Activated CD4-positive, alpha-beta T cell treated with anti-CD3 and anti-CD28 coated beads, Interleukin-2, amount 50 U/mL, for 48 hours (primary cell): Measurements from ENCODE around the gene SH2D7.

Source experiments
- DNase-seq, 2 experiments: peaks; one replicate each; pipeline ENCODE4 v3.0.0-alpha.2; 2020

SH2D7 gene

GRCh38 chr15:78104566-78105475 is 12.5 kb downstream of the SH2D7 start:
- no peak for DNase-seq

- DNase-seq, result no peak
These were observed 13.3 kb downstream of the SH2D7 start for GRCh38 chr15:78105476-78106241.

DNA sequence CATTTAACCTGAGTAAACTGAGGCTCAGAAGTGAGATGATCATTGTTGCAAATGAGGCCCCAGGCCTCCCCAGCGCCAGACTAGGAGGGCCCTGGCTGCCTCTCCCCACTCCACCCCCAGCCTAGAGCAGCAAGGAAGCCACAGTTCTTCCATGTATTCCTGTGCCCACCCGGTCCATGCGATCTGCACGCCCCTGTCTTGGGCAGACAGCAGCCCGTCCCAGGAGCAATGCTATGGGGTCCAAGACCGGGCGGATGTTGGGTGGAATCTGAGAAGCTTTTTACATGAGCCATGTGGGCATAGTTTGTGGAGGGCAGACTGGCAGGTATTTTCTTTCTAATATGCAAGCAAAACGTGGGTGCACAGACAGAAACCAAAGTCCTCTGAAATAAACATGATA is 15.1 kb downstream of the SH2D7 start:
- no peak for DNase-seq

- DNase-seq, result peak; percentile 82 to 87
These were observed 16.1 kb downstream of the SH2D7 start for GRCh38 chr15:78108300-78109084.

DNA sequence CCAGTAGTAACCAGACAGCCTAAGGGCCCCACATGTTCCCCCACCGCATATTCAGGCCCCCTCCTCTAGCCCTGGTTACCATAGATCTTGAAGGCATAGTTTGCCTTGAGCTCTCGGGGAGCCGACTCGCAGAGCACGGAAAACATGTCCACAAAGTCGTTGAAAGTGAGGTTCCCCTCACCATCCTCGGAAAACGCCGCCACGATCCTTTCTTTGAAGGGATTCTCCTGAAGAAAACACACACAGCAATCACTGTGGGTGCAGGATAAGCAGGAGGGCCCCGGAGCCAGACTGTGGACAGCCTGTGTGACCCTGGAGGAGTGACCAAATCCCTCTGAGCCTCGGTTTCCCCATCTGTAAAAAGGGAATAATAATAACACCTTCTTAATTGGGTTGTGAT is 16.8 kb downstream of the SH2D7 start:
- DNase-seq, result no peak

DNA sequence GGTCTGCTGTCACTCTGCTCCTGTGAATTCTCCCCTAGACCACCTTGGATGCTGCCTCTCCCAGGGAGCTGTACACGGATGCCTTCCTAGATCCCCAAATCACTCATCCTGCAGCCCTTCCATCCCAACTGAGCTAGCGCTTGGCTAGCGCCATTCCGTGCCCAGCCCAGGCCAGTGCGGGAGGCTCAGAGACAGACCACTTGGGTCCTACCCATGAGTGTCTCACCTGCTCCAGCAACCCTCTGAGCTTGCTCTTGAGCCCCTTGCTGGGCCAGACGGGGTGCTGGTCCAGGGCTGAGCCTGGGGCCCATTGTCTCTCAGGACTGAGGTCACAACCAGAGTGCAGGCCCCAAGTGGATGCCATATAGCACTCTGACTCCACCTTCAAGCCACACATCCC is 17.7 kb downstream of the SH2D7 start:
- DNase-seq, result no peak

- DNase-seq, result no peak
These were observed 18.6 kb downstream of the SH2D7 start for GRCh38 chr15:78110916-78111475.

DNA sequence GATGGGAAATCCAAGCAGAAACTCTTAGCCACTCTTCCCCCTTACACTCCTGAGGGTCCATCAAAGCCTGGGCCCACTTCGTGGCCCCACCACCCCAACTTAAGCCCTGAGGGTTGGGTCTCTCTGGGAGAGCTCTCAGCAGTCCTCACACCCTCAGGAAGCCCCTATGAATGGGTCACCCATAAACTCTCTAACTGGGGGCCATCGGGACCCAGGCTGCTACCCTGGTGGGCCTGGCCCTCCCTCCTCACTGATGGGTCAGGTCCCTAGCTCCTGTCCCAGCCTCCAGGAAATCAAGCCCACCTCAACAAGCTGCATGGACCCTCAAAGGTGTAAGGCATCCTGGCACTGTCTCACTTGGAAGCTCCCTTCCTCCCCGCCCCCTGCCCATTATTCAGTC is 19.4 kb downstream of the SH2D7 start:
- no peak for DNase-seq

DNA sequence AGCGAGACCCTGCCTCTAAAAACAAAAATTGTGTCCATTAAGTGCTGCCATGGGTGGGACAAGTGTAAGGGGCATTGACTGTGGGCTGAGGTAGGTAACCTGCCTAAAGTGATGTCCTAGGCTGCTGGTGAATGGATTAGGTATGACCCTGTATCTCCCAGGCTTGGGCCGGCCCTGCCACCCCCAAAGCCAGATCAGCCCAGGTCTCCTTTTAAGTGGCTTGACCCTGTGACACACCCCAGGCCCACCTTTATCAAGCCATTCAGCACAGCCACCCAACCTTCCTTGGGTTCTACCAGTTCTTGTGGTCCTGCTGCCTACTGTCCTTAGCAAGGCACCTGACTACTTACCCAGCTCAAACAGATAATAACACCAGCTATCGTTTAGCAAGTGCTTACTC is 20.2 kb downstream of the SH2D7 start:
- DNase-seq, result no peak

DNA sequence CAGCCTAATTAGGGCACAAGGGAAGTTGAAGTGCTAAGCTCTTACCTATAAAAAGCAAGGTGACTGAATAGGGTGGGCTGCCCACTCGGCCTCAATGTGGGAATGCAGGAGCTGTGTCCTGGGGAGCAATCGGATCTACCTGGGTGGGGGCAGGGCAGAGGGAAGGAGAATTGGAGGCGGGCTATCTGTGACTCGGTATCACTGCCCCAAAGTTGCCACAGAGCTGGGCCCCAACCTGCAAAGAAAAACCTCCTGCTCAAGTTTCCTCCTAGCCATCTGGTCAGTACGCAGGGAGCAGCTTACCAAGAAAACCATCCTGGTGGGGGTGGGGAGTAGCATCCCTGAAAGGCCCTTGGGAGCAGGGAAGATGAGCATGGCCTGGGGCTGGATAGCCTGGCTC is 28.2 kb downstream of the SH2D7 start:
- no peak for DNase-seq

DNA sequence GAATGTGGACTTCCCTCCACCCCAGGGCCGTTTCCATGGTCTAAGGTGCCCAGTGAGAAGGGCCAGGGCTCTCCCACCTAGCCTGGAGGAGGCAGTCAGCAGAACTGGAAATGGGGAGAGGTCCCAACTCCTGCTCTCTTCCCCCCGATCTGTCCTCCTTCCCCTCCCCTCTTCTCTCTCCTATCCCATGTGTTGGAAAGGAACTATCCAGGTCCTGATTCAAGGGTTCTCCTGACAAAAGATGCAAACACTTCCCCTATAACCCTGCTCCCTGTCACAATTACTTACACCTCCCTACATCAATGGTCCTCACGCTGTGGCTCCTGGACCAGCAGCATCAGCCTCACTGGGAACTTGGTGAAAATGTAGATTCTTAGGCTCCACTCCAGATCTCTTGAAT is 32.9 kb downstream of the SH2D7 start:
- DNase-seq, result no peak

DNA sequence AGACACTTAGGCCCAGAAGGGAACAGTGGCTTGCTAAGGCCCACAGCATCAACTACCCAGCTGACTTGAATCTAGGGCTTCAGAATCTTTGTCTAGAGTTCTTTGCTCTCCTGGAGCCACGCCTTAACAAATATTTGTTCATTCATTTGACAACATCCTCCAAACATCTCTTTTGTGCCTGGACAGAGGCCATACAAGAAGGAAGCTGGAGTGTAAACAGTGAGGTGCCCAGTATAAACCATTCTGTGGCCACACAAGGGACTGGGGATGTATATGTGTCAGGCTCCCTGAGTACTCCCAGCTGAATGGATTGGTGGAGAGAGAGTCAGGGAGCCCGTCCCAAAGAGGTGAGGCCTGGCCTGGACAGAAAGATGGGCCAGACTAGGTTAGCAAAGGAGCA is 35.5 kb downstream of the SH2D7 start:
- no peak for DNase-seq

GRCh38 chr15:78129077-78129750 is 36.9 kb downstream of the SH2D7 start:
- DNase-seq, result no peak

- DNase-seq, result no peak
These were observed 37.5 kb downstream of the SH2D7 start for GRCh38 chr15:78129751-78130287.

GRCh38 chr15:78130466-78131294 is 38.3 kb downstream of the SH2D7 start:
- peak in 1 of 2 experiments; percentile 23 for DNase-seq

DNA sequence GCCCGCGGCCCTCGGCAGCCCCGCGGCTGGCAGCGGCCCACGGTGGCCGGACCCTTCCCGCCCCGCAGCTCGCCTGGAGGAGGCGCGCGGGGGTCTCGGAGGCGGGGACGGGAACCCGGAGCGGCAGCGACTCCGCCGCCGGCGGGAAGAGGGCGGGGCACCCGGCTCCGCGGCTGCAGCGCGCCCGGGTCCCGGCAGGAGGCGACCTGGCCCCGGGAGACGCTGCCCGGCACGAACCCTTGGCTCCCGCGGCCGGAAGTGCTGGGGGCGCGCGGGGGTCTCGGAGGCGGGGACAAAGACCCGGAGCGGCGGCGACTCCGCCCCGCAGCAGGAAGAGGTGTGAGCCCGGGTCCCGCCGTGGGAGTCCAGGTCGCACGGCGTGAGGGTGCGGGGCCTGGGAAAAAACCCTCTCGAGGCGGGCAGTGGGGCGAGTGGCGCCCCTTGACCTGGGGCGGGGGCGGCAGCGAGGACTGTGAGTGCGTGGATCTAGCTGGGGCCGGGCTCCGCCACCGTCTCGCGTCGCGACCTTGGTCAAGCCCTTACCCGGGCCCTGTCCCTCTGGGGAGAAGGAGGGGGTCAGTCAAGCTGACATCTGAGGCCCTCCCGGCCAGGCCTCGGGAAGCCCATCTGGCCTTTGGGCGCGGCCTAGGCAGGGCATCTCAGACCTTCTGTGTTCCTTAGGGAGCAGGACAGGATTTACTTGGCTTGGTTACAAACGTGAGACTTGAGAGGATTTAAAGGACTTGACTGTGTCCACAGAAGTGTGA is 39.1 kb downstream of the SH2D7 start, which contains the start of gene CIB2:
Gene CIB2 (minus strand): TSS at position 151 of the 767 bp plus-strand sequence. CDS start 230 bp downstream, outside the sequence.
- peak; percentile 74 to 79 for DNase-seq

DNA sequence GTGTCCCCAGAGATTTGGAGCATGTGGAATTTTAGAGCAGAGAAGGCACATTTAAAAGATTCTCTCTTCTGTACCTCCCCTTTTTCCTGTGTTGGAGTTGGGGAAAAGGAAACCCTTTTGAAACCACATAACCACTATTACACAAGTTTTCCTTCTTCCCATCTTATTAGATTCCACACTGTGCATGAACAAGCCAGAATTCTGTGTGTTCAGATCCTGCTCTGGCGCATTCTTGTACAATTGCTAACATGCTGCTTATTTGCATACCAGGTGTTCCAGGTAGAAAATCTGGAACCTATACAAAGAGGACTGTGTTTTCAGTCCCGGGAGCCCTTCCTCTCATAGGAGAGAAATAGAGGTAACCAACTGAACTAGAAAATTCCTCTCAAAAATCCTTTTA is 41.4 kb downstream of the SH2D7 start:
- no peak for DNase-seq

DNA sequence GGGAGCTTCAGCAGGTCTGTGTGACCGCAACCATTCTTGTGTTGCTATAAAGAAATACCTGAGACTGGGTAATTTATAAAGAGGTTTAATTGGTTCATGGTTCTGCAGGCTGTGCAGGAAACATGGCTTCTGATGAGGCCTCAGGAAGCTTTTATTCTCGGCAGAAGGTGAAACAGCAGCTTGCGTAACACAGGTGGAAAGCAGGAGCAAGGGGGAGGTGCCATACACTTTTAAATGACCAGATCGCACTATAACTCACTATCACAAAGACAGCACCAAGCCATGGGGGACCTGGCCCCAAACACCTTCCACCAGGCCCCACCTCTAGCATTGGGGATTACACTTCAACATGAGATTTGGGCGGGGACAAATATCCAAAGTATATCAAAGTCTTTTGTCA is 47.2 kb downstream of the SH2D7 start:
- no peak for DNase-seq

DNA sequence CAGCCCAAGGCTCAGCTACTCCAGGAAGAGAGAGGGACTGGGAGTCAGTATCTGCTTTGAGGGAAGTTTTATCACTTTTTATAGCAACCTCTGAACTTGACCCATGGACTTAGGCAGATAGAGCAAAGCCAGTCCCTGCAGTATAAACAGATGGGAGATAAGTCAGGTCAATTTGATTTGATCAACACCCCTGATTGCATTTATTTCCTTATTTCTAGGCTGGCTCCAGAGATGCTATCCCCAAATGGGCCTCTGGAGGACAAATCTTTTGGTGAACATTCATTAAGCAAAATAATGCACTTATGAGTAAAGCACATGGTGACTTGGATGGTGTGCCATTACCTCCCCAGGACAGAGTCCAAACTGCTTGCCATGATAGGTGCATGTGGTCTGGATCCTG is 47.9 kb downstream of the SH2D7 start:
- no peak for DNase-seq

DNA sequence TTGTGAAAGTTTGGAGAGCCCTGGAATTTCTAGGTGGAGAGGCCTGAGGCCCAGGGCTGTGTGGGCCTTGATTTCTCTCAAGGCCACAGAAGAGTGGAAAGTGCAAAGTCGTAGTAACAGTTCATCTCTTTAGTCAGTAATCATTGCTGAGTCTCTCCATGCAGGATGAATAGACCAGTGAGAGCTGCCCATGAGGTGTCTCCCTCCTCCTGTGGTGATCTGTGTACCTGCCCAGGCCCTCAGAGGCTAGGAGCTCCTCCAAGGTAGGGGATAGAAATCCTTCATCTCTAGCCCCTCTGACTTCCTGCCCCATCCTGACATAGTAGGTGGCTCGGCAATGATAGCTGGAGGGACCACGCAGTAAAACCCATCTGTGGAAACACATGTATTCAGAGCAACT is 50.0 kb downstream of the SH2D7 start:
- no peak for DNase-seq
